ENCODE data around the gene LPAR6.

DNA sequence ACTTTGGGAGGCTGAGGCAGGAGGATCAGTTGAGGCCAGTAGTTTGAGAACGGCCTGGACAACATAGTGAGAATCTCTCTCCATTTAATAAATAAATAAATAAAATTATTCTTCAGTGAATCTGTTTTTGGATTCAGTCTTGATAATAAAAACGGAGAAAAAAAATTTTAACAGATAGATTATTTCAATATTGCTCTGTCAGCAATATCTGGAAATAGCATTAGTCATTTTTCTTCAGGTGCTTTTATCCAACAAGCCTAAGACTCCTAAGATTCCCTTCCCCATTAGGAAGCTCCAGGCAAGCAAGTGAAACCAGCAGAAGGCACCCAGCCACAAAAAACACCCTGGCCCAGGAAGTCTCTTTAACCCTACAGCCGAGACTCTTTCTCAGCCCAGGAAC, 21.3 kb upstream of the LPAR6 start:
- TF ChIP-seq EZH2phosphoT487 (IDR thresholded peaks at IDR 0.05; ENCODE audit: insufficient read depth, low read depth) (no peak), EZH2 (IDR thresholded peaks at IDR 0.05; ENCODE audit: insufficient read depth, poor library complexity, severe bottlenecking) (no peak)

Measured in GM23248 (cell line).